ENCODE results near the gene PTK7. TPM values are rescaled to one million over a fixed set of nuclear protein-coding genes. Genes with fewer than 3 reads are reported as not detected.
"Not testable (repeated sequence)": the region's sequence is repeated elsewhere in the genome, so short reads cannot be mapped to it uniquely, and the experiment has no call there.

PTK7 gene
- total RNA-seq, 1 donor, result 44.6 TPM

GRCh38 chr6:43101497-43101896 is 25.4 kb downstream of the PTK7 start:
- TF ChIP-seq CTCF (IDR thresholded peaks at IDR 0.05; ENCODE audit: insufficient read depth, low read length), result no peak
- H3K4me3 ChIP-seq (ENCODE audit: low read depth, low read length), result no peak overlapping the region
- DNase-seq (ENCODE audit: low read depth), result no peak

GRCh38 chr6:43103253-43103876 is 27.3 kb downstream of the PTK7 start:
- no peak for DNase-seq (ENCODE audit: low read depth)
- no peak for TF ChIP-seq CTCF (IDR thresholded peaks at IDR 0.05; ENCODE audit: insufficient read depth, low read length)

GRCh38 chr6:43105538-43106222 is 29.6 kb downstream of the PTK7 start:
- H3K4me3 ChIP-seq (ENCODE audit: low read depth, low read length), result no peak overlapping the region

More at GRCh38 chr6:43103253-43103876, 27.3 kb downstream of the PTK7 start:
- no peak overlapping the region for H3K4me3 ChIP-seq (ENCODE audit: low read depth, low read length)

GRCh38 chr6:43107344-43108062 is 31.4 kb downstream of the PTK7 start:
- no peak for TF ChIP-seq CTCF (IDR thresholded peaks at IDR 0.05; ENCODE audit: insufficient read depth, low read length)
- H3K4me3 ChIP-seq (ENCODE audit: low read depth, low read length), result no peak overlapping the region
- DNase-seq (ENCODE audit: low read depth), result no peak

More at GRCh38 chr6:43105538-43106222, 29.6 kb downstream of the PTK7 start:
- no peak for TF ChIP-seq CTCF (IDR thresholded peaks at IDR 0.05; ENCODE audit: insufficient read depth, low read length)
- DNase-seq (ENCODE audit: low read depth), result no peak

GRCh38 chr6:43113431-43114260 is 37.5 kb downstream of the PTK7 start:
- H3K4me3 ChIP-seq (ENCODE audit: low read depth, low read length), result no peak overlapping the region
- peak; percentile 48 for DNase-seq (ENCODE audit: low read depth)
- no peak for TF ChIP-seq CTCF (IDR thresholded peaks at IDR 0.05; ENCODE audit: insufficient read depth, low read length)

- no peak overlapping the region for H3K4me3 ChIP-seq (ENCODE audit: low read depth, low read length)
- no peak for TF ChIP-seq CTCF (IDR thresholded peaks at IDR 0.05; ENCODE audit: insufficient read depth, low read length)
- DNase-seq (ENCODE audit: low read depth), result no peak
Measured at GRCh38 chr6:43115365-43115764, 39.3 kb downstream of the PTK7 start.

GRCh38 chr6:43117466-43117865 is 41.4 kb downstream of the PTK7 start:
- not testable (repeated sequence) for H3K4me3 ChIP-seq (ENCODE audit: low read depth, low read length)

More at GRCh38 chr6:43117466-43117865, 41.4 kb downstream of the PTK7 start:
- DNase-seq (ENCODE audit: low read depth), result not testable (repeated sequence)
